ENCODE measurements around the gene OTP.
A peak's percentile ranks its signal among the peaks of the same experiment; 100 is the strongest.

OTP gene

GRCh38 chr5:77644371-77645157 is 6.1 kb upstream of the OTP start:
- peaks cover 15% of the 10 kb centered on the region for H3K4me1 ChIP-seq (ENCODE audit: control insufficient read depth, insufficient read depth, low read depth, low read length)
- H2BK15ac ChIP-seq (ENCODE audit: low read depth, poor library complexity, severe bottlenecking): no peak overlapping the region
- no peak overlapping the region for H2BK120ac ChIP-seq (ENCODE audit: low read depth, low read length)
- H4K8ac ChIP-seq (ENCODE audit: low read length): no peak overlapping the region
- no peak overlapping the region for H3K4ac ChIP-seq (ENCODE audit: low read depth in 1 of 2, low read length in 2 of 2)
- H3K4me2 ChIP-seq (ENCODE audit: low read length, poor library complexity, severe bottlenecking): peak overlapping the region; percentile 31
- no peaks in the 10 kb centered on the region for H3K36me3 ChIP-seq (ENCODE audit: control insufficient read depth in 1 of 2, insufficient read depth in 2 of 2, low read depth in 1 of 2, low read length in 2 of 2)
- H3K23ac ChIP-seq (ENCODE audit: low read length in 2 of 2): no peak overlapping the region
- H3K9me3 ChIP-seq (ENCODE audit: control insufficient read depth, low read length): peaks cover 3% of the 10 kb centered on the region
- H3K4me3 ChIP-seq (ENCODE audit: insufficient read depth in 1 of 2, low read depth in 1 of 2, low read length in 2 of 2): no peak overlapping the region
- H2BK5ac ChIP-seq (ENCODE audit: low read depth, low read length, poor library complexity, severe bottlenecking): no peak overlapping the region
- H3K18ac ChIP-seq (ENCODE audit: low read depth in 1 of 2, low read length in 2 of 2): no peak overlapping the region
- H3K14ac ChIP-seq (ENCODE audit: low read length in 2 of 2): no peak overlapping the region
- peaks cover 91 to 97% of the 10 kb centered on the region in 2 experiments for H3K27me3 ChIP-seq (ENCODE audit: control insufficient read depth in 1 of 2, insufficient read depth in 1 of 2, low read length in 2 of 2)
- no peak overlapping the region for H3K27ac ChIP-seq (ENCODE audit: low read length, poor library complexity, severe bottlenecking)
- H2BK12ac ChIP-seq (ENCODE audit: low read length in 2 of 2): no peak overlapping the region
- peak; percentile 9 for DNase-seq
- H2AK5ac ChIP-seq (ENCODE audit: low read length, severe bottlenecking): no peak overlapping the region
- H3K79me1 ChIP-seq (replicated peaks; ENCODE audit: low read length, poor library complexity, severe bottlenecking): no peaks in the 10 kb centered on the region
- H3K9ac ChIP-seq (ENCODE audit: low read length): no peak overlapping the region
- no peak overlapping the region for H4K91ac ChIP-seq (ENCODE audit: low read length)
- 4% methylated on average over 22 of the region's 33 CpGs for WGBS
- no peak overlapping the region for H2AFZ ChIP-seq (ENCODE audit: low read depth, low read length)

- no peak overlapping the region for H3K23ac ChIP-seq (ENCODE audit: low read length in 2 of 2)
- no peak overlapping the region for H2BK5ac ChIP-seq (ENCODE audit: low read depth, low read length, poor library complexity, severe bottlenecking)
- H2BK15ac ChIP-seq (ENCODE audit: low read depth, poor library complexity, severe bottlenecking): no peak overlapping the region
- no peak overlapping the region for H3K14ac ChIP-seq (ENCODE audit: low read length in 2 of 2)
- no peak overlapping the region for H2BK12ac ChIP-seq (ENCODE audit: low read length in 2 of 2)
- H3K79me1 ChIP-seq (replicated peaks; ENCODE audit: low read length, poor library complexity, severe bottlenecking): no peaks in the 10 kb centered on the region
- peaks cover 3% of the 10 kb centered on the region for H3K9me3 ChIP-seq (ENCODE audit: control insufficient read depth, low read length)
- no peak overlapping the region for H3K4me3 ChIP-seq (ENCODE audit: insufficient read depth in 1 of 2, low read depth in 1 of 2, low read length in 2 of 2)
- H3K4me1 ChIP-seq (ENCODE audit: control insufficient read depth, insufficient read depth, low read depth, low read length): peaks cover 20% of the 10 kb centered on the region
- no peaks in the 10 kb centered on the region for H3K36me3 ChIP-seq (ENCODE audit: control insufficient read depth in 1 of 2, insufficient read depth in 2 of 2, low read depth in 1 of 2, low read length in 2 of 2)
- H2AK5ac ChIP-seq (ENCODE audit: low read length, severe bottlenecking): no peak overlapping the region
- H4K91ac ChIP-seq (ENCODE audit: low read length): no peak overlapping the region
- no peak overlapping the region for H3K9ac ChIP-seq (ENCODE audit: low read length)
- H3K18ac ChIP-seq (ENCODE audit: low read depth in 1 of 2, low read length in 2 of 2): no peak overlapping the region
- no peak overlapping the region for H2AFZ ChIP-seq (ENCODE audit: low read depth, low read length)
- H2BK120ac ChIP-seq (ENCODE audit: low read depth, low read length): no peak overlapping the region
- peak; percentile 8 for DNase-seq
- H3K27me3 ChIP-seq (ENCODE audit: control insufficient read depth in 1 of 2, insufficient read depth in 1 of 2, low read length in 2 of 2): peaks cover 91 to 97% of the 10 kb centered on the region in 2 experiments
- H3K4me2 ChIP-seq (ENCODE audit: low read length, poor library complexity, severe bottlenecking): no peak overlapping the region
- WGBS: 1% methylated on average over 23 of the region's 28 CpGs
- H3K4ac ChIP-seq (ENCODE audit: low read depth in 1 of 2, low read length in 2 of 2): no peak overlapping the region
- H4K8ac ChIP-seq (ENCODE audit: low read length): no peak overlapping the region
- no peak overlapping the region for H3K27ac ChIP-seq (ENCODE audit: low read length, poor library complexity, severe bottlenecking)
Observed at GRCh38 chr5:77643654-77644370, 5.3 kb upstream of the OTP start.

GRCh38 chr5:77642738-77643653 is 4.5 kb upstream of the OTP start:
- Histone ChIP-seq H3K27me3 (ENCODE audit: control insufficient read depth in 1 of 2, insufficient read depth in 1 of 2, low read length in 2 of 2) (peaks cover 91 to 97% of the 10 kb centered on the region in 2 experiments), H3K23ac (ENCODE audit: low read length in 2 of 2) (no peak overlapping the region), H2BK15ac (ENCODE audit: low read depth, poor library complexity, severe bottlenecking) (no peak overlapping the region), H2BK12ac (ENCODE audit: low read length in 2 of 2) (no peak overlapping the region), H3K79me1 (replicated peaks; ENCODE audit: low read length, poor library complexity, severe bottlenecking) (no peaks in the 10 kb centered on the region), H3K4me1 (ENCODE audit: control insufficient read depth, insufficient read depth, low read depth, low read length) (peaks cover 22% of the 10 kb centered on the region), H2AFZ (ENCODE audit: low read depth, low read length) (no peak overlapping the region), H2BK5ac (ENCODE audit: low read depth, low read length, poor library complexity, severe bottlenecking) (no peak overlapping the region), H3K18ac (ENCODE audit: low read depth in 1 of 2, low read length in 2 of 2) (no peak overlapping the region), H3K4me2 (ENCODE audit: low read length, poor library complexity, severe bottlenecking) (no peak overlapping the region), H4K8ac (ENCODE audit: low read length) (no peak overlapping the region), H4K91ac (ENCODE audit: low read length) (no peak overlapping the region), H3K9me3 (ENCODE audit: control insufficient read depth, low read length) (no peaks in the 10 kb centered on the region), H3K4me3 (ENCODE audit: insufficient read depth in 1 of 2, low read depth in 1 of 2, low read length in 2 of 2) (no peak overlapping the region), H3K27ac (ENCODE audit: low read length, poor library complexity, severe bottlenecking) (no peak overlapping the region), H3K9ac (ENCODE audit: low read length) (no peak overlapping the region), H3K4ac (ENCODE audit: low read depth in 1 of 2, low read length in 2 of 2) (no peak overlapping the region), H2AK5ac (ENCODE audit: low read length, severe bottlenecking) (no peak overlapping the region), H3K14ac (ENCODE audit: low read length in 2 of 2) (no peak overlapping the region), H3K36me3 (ENCODE audit: control insufficient read depth in 1 of 2, insufficient read depth in 2 of 2, low read depth in 1 of 2, low read length in 2 of 2) (no peaks in the 10 kb centered on the region), H2BK120ac (ENCODE audit: low read depth, low read length) (no peak overlapping the region)
- 4% methylated on average over 20 of the region's 21 CpGs for WGBS
- peak; percentile 2 for DNase-seq
